ENCODE measurements around the gene ZMIZ1. TPM values are rescaled to one million over a fixed set of nuclear protein-coding genes. Genes with fewer than 3 reads are reported as not detected.

ZMIZ1 gene
- polyA plus RNA-seq, 1 donor from 2014 or later: 26.8 TPM

DNA sequence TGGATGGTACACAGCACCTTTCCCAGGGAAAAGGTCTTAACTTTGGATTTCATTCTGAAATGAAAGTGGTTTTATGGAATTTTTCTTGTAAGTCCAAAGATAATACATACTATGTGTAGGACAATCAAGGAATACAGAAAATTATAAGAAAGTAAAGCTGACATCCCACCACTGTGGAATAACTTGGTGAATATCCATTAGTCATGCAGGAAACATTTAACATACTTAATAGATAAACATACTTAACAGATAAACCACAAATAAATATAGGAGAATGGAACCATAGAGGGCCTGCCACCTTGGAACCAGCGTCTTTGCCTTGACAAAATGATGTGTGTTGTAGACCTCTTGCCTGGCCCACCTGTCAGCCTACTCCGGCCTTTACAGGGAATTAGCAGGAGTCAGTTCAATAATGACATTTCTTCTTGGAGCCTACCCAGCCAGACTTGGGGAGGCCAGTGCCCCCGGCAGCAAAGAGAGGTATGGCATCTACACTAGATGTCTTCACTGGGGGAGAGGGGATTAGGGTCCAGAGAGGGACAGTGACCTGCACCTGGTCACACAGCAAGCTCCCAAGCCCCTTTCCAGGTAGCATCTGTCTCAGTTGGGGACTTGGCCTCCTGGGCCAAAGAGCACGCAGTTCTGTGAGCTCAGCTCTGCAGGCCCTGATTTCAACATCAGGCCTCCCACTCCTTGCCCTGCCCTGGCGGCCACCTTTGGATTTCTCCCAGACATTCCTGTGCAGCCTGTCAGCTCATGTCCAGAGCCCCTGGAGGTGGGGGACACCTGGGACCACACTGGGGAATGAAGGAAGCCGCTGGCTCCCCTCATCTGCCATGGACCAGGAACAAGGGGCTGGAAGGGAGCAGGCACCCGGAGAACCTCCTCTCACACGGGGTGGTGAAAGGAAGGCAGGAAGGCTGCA is 165.9 kb downstream of the ZMIZ1 start:
- peaks cover 2% of the 10 kb centered on the region for H3F3A ChIP-seq (ENCODE audit: insufficient read depth, low read length, poor library complexity, severe bottlenecking)
- no peak overlapping the region for H2AFZ ChIP-seq (ENCODE audit: low read depth, low read length)
- no peaks in the 10 kb centered on the region for H3K36me3 ChIP-seq (ENCODE audit: insufficient read depth, low read length)
- no peak overlapping the region for H3K4me2 ChIP-seq (ENCODE audit: low read length)
- peaks cover 3% of the 10 kb centered on the region for H3K79me2 ChIP-seq (replicated peaks; ENCODE audit: insufficient read depth, low read length)
- H3K9me2 ChIP-seq (ENCODE audit: insufficient read depth, low read length): no peaks in the 10 kb centered on the region
- H3K4me3 ChIP-seq (ENCODE audit: low read length): no peak overlapping the region
- TF ChIP-seq POLR2AphosphoS5 (IDR thresholded peaks at IDR 0.05): no peak
- TF ChIP-seq RAD21 (conservative IDR thresholded peaks at IDR 0.05): no peak
- TF ChIP-seq EZH2 (IDR thresholded peaks at IDR 0.05; ENCODE audit: borderline replicate concordance, insufficient read depth, low read length, poor library complexity, severe bottlenecking): no peak
- no peak for TF ChIP-seq CTCF (IDR thresholded peaks at IDR 0.05; ENCODE audit: poor library complexity, severe bottlenecking)
- no peak for TF ChIP-seq REST (IDR thresholded peaks at IDR 0.05; ENCODE audit: borderline replicate concordance)
- no peak overlapping the region for H3K27ac ChIP-seq (ENCODE audit: low read length)
- H3K27me3 ChIP-seq (ENCODE audit: insufficient read depth, low read depth, low read length): no peaks in the 10 kb centered on the region
- no peak overlapping the region for H3K9ac ChIP-seq (ENCODE audit: low read length)
- H3K9me3 ChIP-seq (ENCODE audit: low read length): no peaks in the 10 kb centered on the region
- H4K20me1 ChIP-seq (ENCODE audit: insufficient read depth): no peaks in the 10 kb centered on the region

GRCh38 chr10:79235765-79236432 is 167.1 kb downstream of the ZMIZ1 start:
- H3F3A ChIP-seq (ENCODE audit: insufficient read depth, low read length, poor library complexity, severe bottlenecking): no peaks in the 10 kb centered on the region
- H3K9ac ChIP-seq (ENCODE audit: low read length): no peak overlapping the region
- H3K9me3 ChIP-seq (ENCODE audit: low read length): no peaks in the 10 kb centered on the region
- no peak overlapping the region for H2AFZ ChIP-seq (ENCODE audit: low read depth, low read length)
- no peaks in the 10 kb centered on the region for H3K9me2 ChIP-seq (ENCODE audit: insufficient read depth, low read length)
- H4K20me1 ChIP-seq (ENCODE audit: insufficient read depth): no peaks in the 10 kb centered on the region
- H3K4me2 ChIP-seq (ENCODE audit: low read length): no peak overlapping the region
- no peak for TF ChIP-seq SMC3 (conservative IDR thresholded peaks at IDR 0.05; ENCODE audit: poor library complexity)
- TF ChIP-seq REST (IDR thresholded peaks at IDR 0.05; ENCODE audit: borderline replicate concordance): no peak
- TF ChIP-seq CTCF (IDR thresholded peaks at IDR 0.05; ENCODE audit: poor library complexity, severe bottlenecking): no peak
- H3K27me3 ChIP-seq (ENCODE audit: insufficient read depth, low read depth, low read length): no peaks in the 10 kb centered on the region
- peaks cover 7% of the 10 kb centered on the region for H3K79me2 ChIP-seq (replicated peaks; ENCODE audit: insufficient read depth, low read length)
- no peak overlapping the region for H3K27ac ChIP-seq (ENCODE audit: low read length)
- no peak overlapping the region for H3K4me3 ChIP-seq (ENCODE audit: low read length)
- H3K36me3 ChIP-seq (ENCODE audit: insufficient read depth, low read length): no peaks in the 10 kb centered on the region
